MCF 10A (cell line): ENCODE results near the gene FCHSD2. TPM values are rescaled to one million over a fixed set of nuclear protein-coding genes. Genes with fewer than 3 reads are reported as not detected.
A peak's percentile ranks its signal among the peaks of the same experiment; 100 is the strongest.

Source experiments
- BruUV-seq: library from RNA; stranded (reverse); fragments of 400-500 nt; replicated peaks from 2 replicates; lab custom pipeline; 2021; lab: Mats Ljungman, UMichigan
- CTCF ChIA-PET: fragments of 300-600 bp; sonication (Branson Sonifier 250); formaldehyde crosslinking; extraction: SDS; loops from one replicate; lab custom pipeline; 2021; ENCODE audit warnings: antibody characterized with exemption, inconsistent platforms; lab: Yijun Ruan, JAX
- POLR2A ChIA-PET: fragments of 300-600, 350-650 bp; sonication (Branson Sonifier 250); formaldehyde crosslinking; extraction: SDS; loops from one replicate; lab custom pipeline; 2020; ENCODE audit warnings: antibody characterized with exemption, inconsistent platforms; lab: Yijun Ruan, JAX
- DNase-seq: peaks from one replicate; pipeline ENCODE4 v3.0.0-alpha.2; 2018; ENCODE audit not compliant: unreplicated experiment
- H3K27ac Mint-ChIP-seq: one replicate; pipeline ENCODE4 v1.8.0; 2022; ENCODE audit warnings: mild to moderate bottlenecking, low read depth, mixed read lengths; ENCODE audit not compliant: unreplicated experiment
- H3K27me3 Mint-ChIP-seq: one replicate; pipeline ENCODE4 v1.8.0; 2022; ENCODE audit warnings: mixed read lengths; ENCODE audit not compliant: insufficient read depth, unreplicated experiment
- H3K36me3 Mint-ChIP-seq: one replicate; pipeline ENCODE4 v1.8.0; 2022; ENCODE audit warnings: mild to moderate bottlenecking, moderate library complexity, mixed read lengths; ENCODE audit not compliant: insufficient read depth, unreplicated experiment
- H3K4me1 Mint-ChIP-seq: one replicate; pipeline ENCODE4 v1.8.0; 2022; ENCODE audit warnings: mixed read lengths; ENCODE audit not compliant: insufficient read depth, unreplicated experiment
- H3K4me3 Mint-ChIP-seq: one replicate; pipeline ENCODE4 v1.8.0; 2022; ENCODE audit warnings: mild to moderate bottlenecking, moderate library complexity, mixed read lengths; ENCODE audit not compliant: unreplicated experiment
- H3K9me3 Mint-ChIP-seq: one replicate; pipeline ENCODE4 v1.8.0; 2022; ENCODE audit warnings: mixed read lengths; ENCODE audit not compliant: unreplicated experiment
- intact Hi-C: fragments of 100-400 bp; cut with micrococcal nuclease; formaldehyde crosslinking; loops from 2 replicates; pipeline ENCODE4 v1.14.1; 2022
- total RNA-seq: library from RNA; stranded (reverse); gene quantifications from 2 replicates; pipeline ENCODE4 v1.2.3, GENCODE V29; 2022
- TF ChIP-seq, protein P1 (sequence below): fragments of 200-600 bp; IDR thresholded peaks from one replicate; pipeline ENCODE4 v1.8.0; 2022; ENCODE audit warnings: antibody characterized with exemption, mild to moderate bottlenecking; ENCODE audit not compliant: unreplicated experiment

Gene FCHSD2
- total RNA-seq, 1 experiment from 2014 or later, result 12.8 TPM

- no peaks in the 10 kb centered on the region for H3K9me3 Mint-ChIP-seq
- TF ChIP-seq, protein P1, sequence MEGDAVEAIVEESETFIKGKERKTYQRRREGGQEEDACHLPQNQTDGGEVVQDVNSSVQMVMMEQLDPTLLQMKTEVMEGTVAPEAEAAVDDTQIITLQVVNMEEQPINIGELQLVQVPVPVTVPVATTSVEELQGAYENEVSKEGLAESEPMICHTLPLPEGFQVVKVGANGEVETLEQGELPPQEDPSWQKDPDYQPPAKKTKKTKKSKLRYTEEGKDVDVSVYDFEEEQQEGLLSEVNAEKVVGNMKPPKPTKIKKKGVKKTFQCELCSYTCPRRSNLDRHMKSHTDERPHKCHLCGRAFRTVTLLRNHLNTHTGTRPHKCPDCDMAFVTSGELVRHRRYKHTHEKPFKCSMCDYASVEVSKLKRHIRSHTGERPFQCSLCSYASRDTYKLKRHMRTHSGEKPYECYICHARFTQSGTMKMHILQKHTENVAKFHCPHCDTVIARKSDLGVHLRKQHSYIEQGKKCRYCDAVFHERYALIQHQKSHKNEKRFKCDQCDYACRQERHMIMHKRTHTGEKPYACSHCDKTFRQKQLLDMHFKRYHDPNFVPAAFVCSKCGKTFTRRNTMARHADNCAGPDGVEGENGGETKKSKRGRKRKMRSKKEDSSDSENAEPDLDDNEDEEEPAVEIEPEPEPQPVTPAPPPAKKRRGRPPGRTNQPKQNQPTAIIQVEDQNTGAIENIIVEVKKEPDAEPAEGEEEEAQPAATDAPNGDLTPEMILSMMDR, result no peak
- H3K4me3 Mint-ChIP-seq, result no peak overlapping the region
- H3K4me1 Mint-ChIP-seq, result peaks cover 11% of the 10 kb centered on the region
- ChIA-PET POLR2A (interaction anchor here (0.6 to 0.8 kb wide), 2 partner anchors 10 to 123 kb away, joined by 3 read pairs; no protein-coding TSS in a partner anchor), CTCF (interaction anchor here (0.6 kb wide), 1 partner anchor 379 kb away, joined by 3 read pairs; no protein-coding TSS in a partner anchor)
- no peaks in the 10 kb centered on the region for H3K27me3 Mint-ChIP-seq
- no peak overlapping the region for H3K27ac Mint-ChIP-seq
- peaks cover 8% of the 10 kb centered on the region for H3K36me3 Mint-ChIP-seq
- intact Hi-C loops, result no loop called here
- BruUV-seq, result no TSS peak
- DNase-seq, result peak; percentile 11
Observed at GRCh38 chr11:72864702-72865655, 277.1 kb downstream of the FCHSD2 start.

- intact Hi-C loops, result no loop called here
- no TSS peak for BruUV-seq
- ChIA-PET CTCF (interaction anchor here (0.6 kb wide), 2 partner anchors 37 to 312 kb away, joined by 3 to 4 read pairs; no protein-coding TSS in a partner anchor), POLR2A (interaction anchor here (0.6 kb wide), 1 partner anchor 122 kb away, joined by 3 read pairs; no protein-coding TSS in a partner anchor)
- no peak for DNase-seq
- Mint-ChIP-seq H3K36me3 (peaks cover 8% of the 10 kb centered on the region), H3K4me1 (peaks cover 11% of the 10 kb centered on the region), H3K9me3 (no peaks in the 10 kb centered on the region), H3K27ac (peak overlapping the region; percentile 40), H3K27me3 (no peaks in the 10 kb centered on the region), H3K4me3 (no peak overlapping the region)
- TF ChIP-seq, protein P1, result no peak
Observed at GRCh38 chr11:72863916-72864315, 278.2 kb downstream of the FCHSD2 start.

GRCh38 chr11:72863091-72863490 is 279.0 kb downstream of the FCHSD2 start:
- TF ChIP-seq, protein P1, result no peak
- peaks cover 8% of the 10 kb centered on the region for H3K36me3 Mint-ChIP-seq
- ChIA-PET CTCF (interaction anchor here (1.0 kb wide), 1 partner anchor 313 kb away, joined by 3 read pairs; no protein-coding TSS in a partner anchor), POLR2A (interaction anchor here (0.6 to 0.7 kb wide), 2 partner anchors 27 to 1113 kb away, joined by 3 to 4 read pairs; no protein-coding TSS in a partner anchor)
- intact Hi-C loops, result no loop called here
- DNase-seq, result no peak
- no peaks in the 10 kb centered on the region for H3K27me3 Mint-ChIP-seq
- no TSS peak for BruUV-seq
- H3K4me1 Mint-ChIP-seq, result peaks cover 11% of the 10 kb centered on the region
- H3K27ac Mint-ChIP-seq, result no peak overlapping the region
- H3K4me3 Mint-ChIP-seq, result no peak overlapping the region
- no peaks in the 10 kb centered on the region for H3K9me3 Mint-ChIP-seq

GRCh38 chr11:72860592-72860991 is 281.5 kb downstream of the FCHSD2 start:
- H3K27ac Mint-ChIP-seq, result no peak overlapping the region
- no peak overlapping the region for H3K4me3 Mint-ChIP-seq
- no peaks in the 10 kb centered on the region for H3K27me3 Mint-ChIP-seq
- peaks cover 5% of the 10 kb centered on the region for H3K36me3 Mint-ChIP-seq
- intact Hi-C loops, result no loop called here
- peak; percentile 34 for DNase-seq
- POLR2A ChIA-PET, result interaction anchor here (0.6 to 0.7 kb wide), 3 partner anchors 14 to 642 kb away, joined by 3 to 4 read pairs (median 3); no protein-coding TSS in a partner anchor
- BruUV-seq, result no TSS peak
- H3K9me3 Mint-ChIP-seq, result no peaks in the 10 kb centered on the region
- CTCF ChIA-PET, result interaction anchor here (0.6 to 1.6 kb wide), 5 partner anchors 15 to 405 kb away, joined by 3 to 5 read pairs (median 3); no protein-coding TSS in a partner anchor
- TF ChIP-seq, protein P1, result no peak
- H3K4me1 Mint-ChIP-seq, result peaks cover 15% of the 10 kb centered on the region
